HEK293T (cell line): ENCODE results near the gene SUN2.

Experiments
- CTCF ChIA-PET: fragments of 350-600 bp; formaldehyde crosslinking; extraction: SDS; loops from one replicate; lab custom pipeline; 2021; ENCODE audit warnings: antibody characterized with exemption, inconsistent platforms; lab: Yijun Ruan, JAX
- POLR2A ChIA-PET: fragments of 350-600 bp; formaldehyde crosslinking; extraction: SDS; loops from one replicate; lab custom pipeline; 2020; ENCODE audit warnings: antibody characterized with exemption, inconsistent platforms; lab: Yijun Ruan, JAX
- DNase-seq: peaks from one replicate; pipeline ENCODE4 v3.0.0; 2012; ENCODE audit warnings: mixed read lengths; ENCODE audit errors: extremely low spot score
- ARNT ChIP-seq: fragments of 450-650 bp; IDR thresholded peaks from 2 replicates; pipeline ENCODE4 v1.6.1; 2017; ENCODE audit warnings: mild to moderate bottlenecking
- BHLHE40 ChIP-seq: fragments of 450-650 bp; IDR thresholded peaks from 2 replicates; pipeline ENCODE4 v1.6.1; 2016; ENCODE audit warnings: mild to moderate bottlenecking, moderate library complexity, borderline replicate concordance
- CTBP1 ChIP-seq: fragments of 450-650 bp; IDR thresholded peaks from 2 replicates; pipeline ENCODE4 v1.6.1; 2016; ENCODE audit warnings: borderline replicate concordance
- ELF4 ChIP-seq: fragments of 450-650 bp; IDR thresholded peaks from 2 replicates; pipeline ENCODE4 v1.6.1; 2017; ENCODE audit warnings: antibody characterized with exemption
- FOXA1 ChIP-seq: fragments of 450-650 bp; IDR thresholded peaks from 2 replicates; pipeline ENCODE4 v1.6.1; 2016; ENCODE audit warnings: mild to moderate bottlenecking
- FOXK2 ChIP-seq: fragments of 450-650 bp; IDR thresholded peaks from 2 replicates; pipeline ENCODE4 v1.6.1; 2016; ENCODE audit warnings: mild to moderate bottlenecking
- FOXM1 ChIP-seq: fragments of 450-650 bp; IDR thresholded peaks from 2 replicates; pipeline ENCODE4 v1.6.1; 2017; ENCODE audit warnings: mild to moderate bottlenecking, borderline replicate concordance
- HDGF ChIP-seq: fragments of 450-650 bp; IDR thresholded peaks from 2 replicates; pipeline ENCODE4 v1.6.1; 2017; ENCODE audit warnings: antibody characterized with exemption, borderline replicate concordance
- L3MBTL2 ChIP-seq: fragments of 450-650 bp; conservative IDR thresholded peaks from 2 replicates; pipeline ENCODE4 v1.6.1; 2016; ENCODE audit warnings: mild to moderate bottlenecking
- LEF1 ChIP-seq: fragments of 450-650 bp; IDR thresholded peaks from 2 replicates; pipeline ENCODE4 v1.6.1; 2017; ENCODE audit warnings: mild to moderate bottlenecking, borderline replicate concordance
- NFRKB ChIP-seq: fragments of 450-650 bp; IDR thresholded peaks from 2 replicates; pipeline ENCODE4 v1.6.1; 2016; ENCODE audit warnings: mild to moderate bottlenecking, moderate library complexity
- SP1 ChIP-seq: fragments of 450-650 bp; IDR thresholded peaks from 2 replicates; pipeline ENCODE4 v1.6.1; 2017
- SUZ12 ChIP-seq: fragments of 450-650 bp; IDR thresholded peaks from 2 replicates; pipeline ENCODE4 v1.6.1; 2016; ENCODE audit warnings: mild to moderate bottlenecking
- TARDBP ChIP-seq: fragments of 450-650 bp; IDR thresholded peaks from 2 replicates; pipeline ENCODE4 v1.6.1; 2016
- ZNF384 ChIP-seq: fragments of 450-650 bp; IDR thresholded peaks from 2 replicates; pipeline ENCODE4 v1.6.1; 2016
- TF ChIP-seq, protein P1 (sequence below): fragments of 450-650 bp; IDR thresholded peaks from 2 replicates; pipeline ENCODE4 v1.6.1; 2016

Gene SUN2

DNA sequence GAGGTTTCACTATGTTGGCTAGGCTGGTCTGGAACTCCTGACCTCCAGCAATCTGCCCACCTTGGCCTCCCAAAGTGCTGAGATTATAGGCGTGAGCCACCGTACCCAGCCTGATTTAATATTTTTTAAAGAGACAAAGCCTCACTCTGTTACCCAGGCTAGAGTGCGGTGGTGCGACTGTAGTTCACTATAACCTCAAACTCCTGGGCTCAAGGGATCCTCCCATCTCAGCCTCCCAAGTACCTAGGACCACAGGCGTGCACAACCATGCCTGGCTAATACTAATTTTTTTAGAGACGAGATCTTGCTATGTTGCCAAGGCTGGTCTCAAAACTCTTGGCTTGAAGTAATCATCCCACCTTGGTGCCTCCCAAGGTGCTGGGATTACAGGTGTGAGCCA, 36.6 kb downstream of the SUN2 start:
- ChIA-PET POLR2A (interaction anchor here (1.0 to 1.7 kb wide), 2 partner anchors 11 to 12 kb away, joined by 3 to 5 read pairs; no protein-coding TSS in a partner anchor), CTCF (no interaction called here)
- no peak for DNase-seq

DNA sequence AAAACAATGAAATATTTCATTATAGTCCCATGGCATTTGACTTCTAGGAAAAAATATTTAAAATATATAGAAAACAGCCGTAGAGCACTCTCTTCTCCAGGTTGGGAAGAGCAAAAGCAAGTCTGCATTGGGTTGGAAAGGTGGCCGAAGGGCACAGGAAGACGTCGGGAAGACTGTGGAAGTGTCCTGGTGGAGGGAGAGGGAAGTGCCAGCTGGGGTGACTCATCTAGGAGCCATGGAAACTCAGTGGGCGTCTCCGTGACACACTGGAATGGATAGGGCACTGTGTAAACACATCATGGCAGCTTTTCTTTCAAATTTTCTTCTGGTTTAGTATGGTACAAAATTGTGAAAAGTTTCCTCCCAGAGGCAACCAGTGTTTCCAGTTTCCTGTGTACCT, 37.4 kb downstream of the SUN2 start:
- CTCF ChIA-PET = interaction anchor here (1.2 kb wide), 1 partner anchor 11 kb away, joined by 7 read pairs; no protein-coding TSS in a partner anchor
- POLR2A ChIA-PET = no interaction called here
- peak; percentile 76 for DNase-seq
- TF ChIP-seq ZNF384 (no peak), TARDBP (no peak), NFRKB (no peak), SUZ12 (no peak), HDGF (no peak), BHLHE40 (no peak), FOXK2 (no peak), CTBP1 (no peak), L3MBTL2 (no peak), ARNT (no peak), LEF1 (no peak), FOXM1 (no peak), SP1 (no peak), ELF4 (no peak), FOXA1 (no peak)
- TF ChIP-seq, protein P1, sequence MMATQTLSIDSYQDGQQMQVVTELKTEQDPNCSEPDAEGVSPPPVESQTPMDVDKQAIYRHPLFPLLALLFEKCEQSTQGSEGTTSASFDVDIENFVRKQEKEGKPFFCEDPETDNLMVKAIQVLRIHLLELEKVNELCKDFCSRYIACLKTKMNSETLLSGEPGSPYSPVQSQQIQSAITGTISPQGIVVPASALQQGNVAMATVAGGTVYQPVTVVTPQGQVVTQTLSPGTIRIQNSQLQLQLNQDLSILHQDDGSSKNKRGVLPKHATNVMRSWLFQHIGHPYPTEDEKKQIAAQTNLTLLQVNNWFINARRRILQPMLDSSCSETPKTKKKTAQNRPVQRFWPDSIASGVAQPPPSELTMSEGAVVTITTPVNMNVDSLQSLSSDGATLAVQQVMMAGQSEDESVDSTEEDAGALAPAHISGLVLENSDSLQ = no peak

More for the DNA sequence above, 36.6 kb downstream of the SUN2 start:
- TF ChIP-seq ELF4 (no peak), FOXK2 (no peak), ZNF384 (no peak), TARDBP (no peak), FOXM1 (no peak), CTBP1 (no peak), NFRKB (no peak), LEF1 (no peak), FOXA1 (no peak), SP1 (no peak), BHLHE40 (no peak), ARNT (no peak), L3MBTL2 (no peak), SUZ12 (no peak), HDGF (no peak)
- TF ChIP-seq, protein P1 = no peak

DNA sequence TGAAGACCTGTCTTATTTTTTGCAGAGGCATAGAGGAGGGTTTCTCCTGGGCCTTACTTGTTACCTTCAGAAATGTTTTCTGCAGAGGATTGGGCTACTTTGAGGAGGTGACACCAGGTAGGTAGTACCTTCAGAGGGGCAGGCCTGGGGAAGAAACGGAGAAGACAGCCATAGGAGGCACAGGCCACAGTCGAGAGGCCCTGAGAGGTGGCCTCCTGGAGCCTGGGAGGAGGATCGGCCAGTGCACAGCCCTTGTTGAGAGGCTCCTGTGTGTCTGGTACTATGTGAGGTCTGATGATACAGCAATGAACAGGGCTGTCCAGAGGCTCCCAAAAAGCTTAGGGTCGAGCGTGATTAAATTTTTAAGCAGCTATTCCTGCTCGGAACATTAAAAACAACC, 38.6 kb downstream of the SUN2 start:
- DNase-seq = no peak
- no peak for TF ChIP-seq ZNF384
- TF ChIP-seq CTBP1 = no peak
- TF ChIP-seq BHLHE40 = no peak
- TF ChIP-seq, protein P1 = no peak
- no peak for TF ChIP-seq FOXA1
- no peak for TF ChIP-seq NFRKB
- no peak for TF ChIP-seq FOXM1
- TF ChIP-seq L3MBTL2 = no peak
- no peak for TF ChIP-seq SUZ12
- TF ChIP-seq HDGF = no peak
- ChIA-PET POLR2A (interaction anchor here (0.9 to 1.0 kb wide), 2 partner anchors 9 to 36 kb away, joined by 3 read pairs; partner anchors contain the start of gene TOMM22), CTCF (interaction anchor here (0.6 to 1.2 kb wide), 2 partner anchors 10 to 195 kb away, joined by 3 to 7 read pairs; no protein-coding TSS in a partner anchor)

DNA sequence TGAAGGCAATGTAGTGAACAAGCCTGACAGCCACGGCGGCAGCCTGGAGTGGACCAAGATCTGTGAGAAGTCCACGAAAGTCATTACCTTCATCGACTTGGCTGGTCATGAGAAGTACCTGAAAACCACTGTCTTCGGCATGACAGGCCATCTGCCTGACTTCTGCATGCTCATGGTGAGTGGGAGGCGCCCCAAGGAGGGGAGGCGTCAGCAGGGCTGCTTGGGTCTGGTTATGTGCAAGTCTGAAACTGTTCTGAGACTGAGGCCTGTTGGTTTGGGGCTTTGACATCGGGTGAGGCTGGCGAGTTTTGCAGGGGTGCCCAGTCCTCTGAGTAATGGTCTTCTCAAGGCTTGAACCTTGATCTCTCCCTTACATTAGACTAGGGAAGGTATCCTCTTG, 39.0 kb downstream of the SUN2 start:
- ChIA-PET CTCF (interaction anchor here (0.6 kb wide), 1 partner anchor 194 kb away, joined by 3 read pairs; no protein-coding TSS in a partner anchor), POLR2A (interaction anchor here (0.9 to 1.3 kb wide), 3 partner anchors 10 to 35 kb away, joined by 3 to 4 read pairs (median 3); partner anchors contain the start of gene TOMM22)
- no peak for DNase-seq
- TF ChIP-seq NFRKB (no peak), LEF1 (no peak), SP1 (no peak), BHLHE40 (no peak), CTBP1 (no peak), L3MBTL2 (no peak), TARDBP (no peak), ARNT (no peak), HDGF (no peak), FOXM1 (no peak), SUZ12 (no peak), FOXA1 (no peak), ELF4 (no peak), FOXK2 (no peak), ZNF384 (no peak)
- TF ChIP-seq, protein P1 = no peak

DNA sequence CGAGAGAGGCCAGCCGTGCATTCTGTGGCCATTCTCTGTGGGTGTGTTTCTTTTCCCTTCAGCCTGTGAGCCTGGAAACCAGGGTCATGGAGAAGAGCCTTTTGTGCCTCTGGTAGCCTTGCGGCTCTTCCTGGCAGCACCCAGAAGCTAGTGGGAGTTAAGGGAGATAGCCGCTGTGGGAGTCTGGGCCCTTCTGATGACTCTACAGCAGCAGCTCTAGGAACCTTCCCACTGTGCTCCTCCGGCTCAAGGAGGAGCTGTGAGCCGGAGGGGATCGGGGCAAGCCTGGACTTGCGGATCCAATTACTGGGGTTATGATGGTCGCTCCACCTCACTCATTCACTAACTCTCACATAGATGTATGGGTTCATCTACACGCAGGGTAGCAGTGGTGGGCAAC, 39.5 kb downstream of the SUN2 start:
- no peak for DNase-seq
- TF ChIP-seq ZNF384 (no peak), ARNT (no peak), CTBP1 (no peak), L3MBTL2 (no peak), FOXA1 (no peak), NFRKB (no peak), SUZ12 (no peak), LEF1 (no peak)
- ChIA-PET POLR2A (interaction anchor here (1.3 to 2.2 kb wide), 2 partner anchors 11 to 19 kb away, joined by 4 to 13 read pairs; partner anchors contain the start of gene GTPBP1), CTCF (no interaction called here)
